Astrocyte (in vitro differentiated cells and primary cell): ENCODE data around the gene PHF13. TPM values are rescaled to one million over a fixed set of nuclear protein-coding genes. Genes with fewer than 3 reads are reported as not detected.
A peak's percentile ranks its signal among the peaks of the same experiment; 100 is the strongest.
"Not testable (repeated sequence)": the region's sequence is repeated elsewhere in the genome, so short reads cannot be mapped to it uniquely, and the experiment has no call there.

Experiments used
- DNase-seq: peaks from one replicate; pipeline ENCODE4 v3.0.0-alpha.2; 2010; ENCODE audit warnings: low read depth
- FAIRE-seq: peaks from 2 replicates; lab custom pipeline; 2011; peaks lifted over from hg19 to GRCh38; lab: Jason Lieb, UNC
- H2AFZ ChIP-seq: 2 replicates; pipeline ENCODE4 v1.6.0; 2012; ENCODE audit warnings: low read depth, low read length, inconsistent platforms
- H3K27ac ChIP-seq: 2 replicates; pipeline ENCODE4 v1.5.1; 2011; ENCODE audit warnings: low read depth, low read length, inconsistent platforms
- H3K27me3 ChIP-seq: 2 replicates; pipeline ENCODE4 v1.6.0; 2011; ENCODE audit warnings: low read length, inconsistent platforms; ENCODE audit not compliant: insufficient read depth
- H3K36me3 ChIP-seq: 2 replicates; pipeline ENCODE4 v1.5.1; 2011; ENCODE audit warnings: low read length, inconsistent platforms; ENCODE audit not compliant: insufficient read depth
- H3K4me1 ChIP-seq: 2 replicates; pipeline ENCODE4 v1.5.1; 2011; ENCODE audit warnings: low read length, inconsistent platforms; ENCODE audit not compliant: insufficient read depth
- H3K4me2 ChIP-seq: 2 replicates; pipeline ENCODE4 v1.6.0; 2012; ENCODE audit warnings: low read length, inconsistent platforms
- H3K4me3 ChIP-seq: 2 replicates; pipeline ENCODE4 v1.5.1; 2011; ENCODE audit warnings: low read depth, mild to moderate bottlenecking, low read length, inconsistent platforms; ENCODE audit not compliant: insufficient read depth
- H3K79me2 ChIP-seq: 2 replicates; pipeline ENCODE4 v1.6.0; 2012; ENCODE audit warnings: mild to moderate bottlenecking, low read length, inconsistent platforms; ENCODE audit not compliant: insufficient read depth
- H3K9ac ChIP-seq: 2 replicates; pipeline ENCODE4 v1.6.0; 2012; ENCODE audit warnings: mild to moderate bottlenecking, low read length, inconsistent platforms
- H3K9me3 ChIP-seq: 2 replicates; pipeline ENCODE4 v1.5.1; 2012; ENCODE audit warnings: low read depth, mild to moderate bottlenecking, low read length, inconsistent platforms; ENCODE audit not compliant: insufficient read depth
- H4K20me1 ChIP-seq: 2 replicates; pipeline ENCODE4 v1.6.0; 2012; ENCODE audit warnings: low read length, inconsistent platforms; ENCODE audit not compliant: insufficient read depth
- H3K27ac Mint-ChIP-seq: one replicate; pipeline ENCODE4 v1.8.0; 2021; ENCODE audit warnings: mild to moderate bottlenecking, mixed read lengths; ENCODE audit not compliant: unreplicated experiment
- H3K27me3 Mint-ChIP-seq: one replicate; pipeline ENCODE4 v1.8.0; 2021; ENCODE audit warnings: low read depth, mixed read lengths; ENCODE audit not compliant: unreplicated experiment
- H3K36me3 Mint-ChIP-seq: one replicate; pipeline ENCODE4 v1.8.0; 2021; ENCODE audit warnings: low read depth, mixed read lengths; ENCODE audit not compliant: unreplicated experiment
- H3K4me1 Mint-ChIP-seq: one replicate; pipeline ENCODE4 v1.8.0; 2021; ENCODE audit warnings: low read depth, mixed read lengths; ENCODE audit not compliant: unreplicated experiment
- H3K4me3 Mint-ChIP-seq: one replicate; pipeline ENCODE4 v1.8.0; 2021; ENCODE audit warnings: mild to moderate bottlenecking, moderate library complexity, mixed read lengths; ENCODE audit not compliant: unreplicated experiment
- H3K9me3 Mint-ChIP-seq: one replicate; pipeline ENCODE4 v1.8.0; 2021; ENCODE audit warnings: mild to moderate bottlenecking, mixed read lengths; ENCODE audit not compliant: unreplicated experiment
- CTCF ChIP-seq: IDR thresholded peaks from 2 replicates; pipeline ENCODE4 v1.5.1; 2011; ENCODE audit warnings: low read depth, mild to moderate bottlenecking, inconsistent platforms, low read length, moderate library complexity; ENCODE audit not compliant: insufficient read depth
- EZH2 ChIP-seq: IDR thresholded peaks from 2 replicates; pipeline ENCODE4 v1.6.1; 2012; ENCODE audit warnings: mild to moderate bottlenecking, low read length, inconsistent platforms; ENCODE audit not compliant: insufficient read depth
- total RNA-seq: library from RNA; stranded (reverse); gene quantifications from 2 replicates; pipeline ENCODE4 v1.2.1, GENCODE V29; 2021

PHF13 gene
- total RNA-seq, 1 donor from 2014 or later = 23.7 TPM

- no peak for FAIRE-seq
- H3K36me3 ChIP-seq = peaks cover 14% of the 10 kb centered on the region
Measured at GRCh38 chr1:6635910-6636760, 22.6 kb downstream of the PHF13 start.

GRCh38 chr1:6636778-6637177 is 23.2 kb downstream of the PHF13 start:
- not testable (repeated sequence) for H3K27ac Mint-ChIP-seq, H4K20me1 ChIP-seq, H3K4me3 ChIP-seq, H2AFZ ChIP-seq, H3K4me1 Mint-ChIP-seq, H3K4me2 ChIP-seq, H3K27ac ChIP-seq, H3K4me1 ChIP-seq, H3K9ac ChIP-seq, H3K4me3 Mint-ChIP-seq, H3K27me3 ChIP-seq, H3K9me3 Mint-ChIP-seq, H3K27me3 Mint-ChIP-seq, FAIRE-seq, H3K79me2 ChIP-seq, DNase-seq, H3K9me3 ChIP-seq
- H3K36me3 ChIP-seq = peaks cover 14% of the 10 kb centered on the region
- H3K36me3 Mint-ChIP-seq = peaks cover 16% of the 10 kb centered on the region

More at GRCh38 chr1:6635910-6636760, 22.6 kb downstream of the PHF13 start:
- Mint-ChIP-seq H3K27me3 (no peaks in the 10 kb centered on the region), H3K4me1 (no peaks in the 10 kb centered on the region), H3K9me3 (no peaks in the 10 kb centered on the region), H3K4me3 (no peak overlapping the region), H3K27ac (no peak overlapping the region), H3K36me3 (peaks cover 13% of the 10 kb centered on the region)
- no peak overlapping the region for H3K4me2 ChIP-seq
- no peak overlapping the region for H3K4me3 ChIP-seq
- peak; percentile 6 for TF ChIP-seq CTCF
- no peak for TF ChIP-seq EZH2
- no peak overlapping the region for H3K27ac ChIP-seq
- DNase-seq = no peak
- no peaks in the 10 kb centered on the region for H3K9me3 ChIP-seq
- no peaks in the 10 kb centered on the region for H3K27me3 ChIP-seq
- H3K9ac ChIP-seq = no peak overlapping the region
- no peaks in the 10 kb centered on the region for H3K79me2 ChIP-seq
- H2AFZ ChIP-seq = no peak overlapping the region
- peaks cover 4% of the 10 kb centered on the region for H4K20me1 ChIP-seq
- peaks cover 9% of the 10 kb centered on the region for H3K4me1 ChIP-seq

GRCh38 chr1:6637770-6638169 is 24.2 kb downstream of the PHF13 start:
- Mint-ChIP-seq H3K27ac (no peak overlapping the region), H3K4me1 (no peaks in the 10 kb centered on the region), H3K9me3 (no peaks in the 10 kb centered on the region), H3K36me3 (peaks cover 19% of the 10 kb centered on the region), H3K4me3 (no peak overlapping the region), H3K27me3 (no peaks in the 10 kb centered on the region)
- Histone ChIP-seq H3K27ac (no peak overlapping the region), H4K20me1 (no peaks in the 10 kb centered on the region), H3K4me3 (no peak overlapping the region), H2AFZ (no peak overlapping the region), H3K4me2 (peak overlapping the region; percentile 20), H3K4me1 (peaks cover 9% of the 10 kb centered on the region), H3K27me3 (no peaks in the 10 kb centered on the region), H3K9ac (no peak overlapping the region), H3K79me2 (no peaks in the 10 kb centered on the region), H3K36me3 (peaks cover 14% of the 10 kb centered on the region), H3K9me3 (no peaks in the 10 kb centered on the region)
- FAIRE-seq (no peak), DNase-seq (no peak)
- no peak for TF ChIP-seq EZH2
